Gastroesophageal sphincter (tissue), 3 donors: ENCODE measurements around the gene IQCC.

Experiments used
- EP300 ChIP-seq: sonication (generic); formaldehyde crosslinking; IDR thresholded peaks from one replicate; pipeline ENCODE4 v1.6.1; 2017; ENCODE audit warnings: antibody characterized with exemption, mild to moderate bottlenecking
- POLR2A ChIP-seq, 2 donors: fragments of 450-650 bp; IDR thresholded peaks; one replicate each; pipeline ENCODE4 v1.6.1; 2017; ENCODE audit warnings: antibody characterized with exemption in 2 of 2, mild to moderate bottlenecking in 2 of 2, moderate library complexity in 1 of 2
- POLR2AphosphoS5 ChIP-seq: sonication (generic); formaldehyde crosslinking; IDR thresholded peaks from one replicate; pipeline ENCODE4 v1.6.1; 2017; ENCODE audit warnings: antibody characterized with exemption
- TF ChIP-seq, protein P1 (sequence below), 4 experiments: fragments of 200-600 bp in 2 of 4; fragments of 450-650 bp in 2 of 4; sonication (generic) in 1 of 4; IDR thresholded peaks; one replicate each; pipeline ENCODE4 v1.5.1; 2017 to 2019; ENCODE audit warnings: antibody characterized with exemption in 4 of 4, mild to moderate bottlenecking in 2 of 4, moderate library complexity in 2 of 4

DNA sequence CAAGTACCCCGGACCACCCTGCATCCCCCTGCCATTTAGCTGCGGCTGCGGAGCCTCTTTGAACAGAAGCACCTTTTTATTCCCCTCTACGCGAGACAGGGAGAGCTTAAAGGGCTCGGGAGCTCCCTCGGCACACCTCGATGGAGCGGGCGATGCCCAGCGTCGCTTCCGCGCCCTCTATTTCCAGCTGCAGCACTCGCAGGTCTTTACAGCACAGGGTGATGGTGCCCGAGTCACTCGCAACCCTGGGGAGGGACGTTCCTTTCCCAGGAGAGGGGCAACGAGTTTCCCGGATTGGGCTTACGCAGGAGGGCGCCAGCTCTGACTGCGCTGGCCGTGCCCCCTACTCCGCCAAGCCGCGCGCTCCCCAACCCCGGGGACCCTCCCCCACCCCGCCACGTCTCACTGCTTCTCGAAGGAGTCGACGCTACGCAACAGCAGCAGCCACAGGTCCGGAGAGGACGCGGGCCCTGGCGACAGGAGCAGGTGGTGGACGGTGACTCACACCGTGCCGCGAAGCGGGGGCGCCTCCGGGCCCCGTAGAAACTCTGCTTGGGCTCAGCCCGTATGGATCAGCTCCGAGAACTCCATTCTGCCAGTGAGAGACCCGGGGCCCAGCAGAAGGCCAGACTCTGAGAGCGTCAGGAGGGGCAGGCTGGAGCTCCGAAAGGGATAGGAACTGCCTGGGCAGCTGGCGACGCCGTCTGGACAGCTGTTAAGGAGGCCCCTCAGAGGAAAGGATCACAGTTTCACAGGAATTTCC lies 35.7 kb downstream of the IQCC start:
- no peak for TF ChIP-seq POLR2A (IDR thresholded peaks at IDR 0.05)
- TF ChIP-seq, protein P1, sequence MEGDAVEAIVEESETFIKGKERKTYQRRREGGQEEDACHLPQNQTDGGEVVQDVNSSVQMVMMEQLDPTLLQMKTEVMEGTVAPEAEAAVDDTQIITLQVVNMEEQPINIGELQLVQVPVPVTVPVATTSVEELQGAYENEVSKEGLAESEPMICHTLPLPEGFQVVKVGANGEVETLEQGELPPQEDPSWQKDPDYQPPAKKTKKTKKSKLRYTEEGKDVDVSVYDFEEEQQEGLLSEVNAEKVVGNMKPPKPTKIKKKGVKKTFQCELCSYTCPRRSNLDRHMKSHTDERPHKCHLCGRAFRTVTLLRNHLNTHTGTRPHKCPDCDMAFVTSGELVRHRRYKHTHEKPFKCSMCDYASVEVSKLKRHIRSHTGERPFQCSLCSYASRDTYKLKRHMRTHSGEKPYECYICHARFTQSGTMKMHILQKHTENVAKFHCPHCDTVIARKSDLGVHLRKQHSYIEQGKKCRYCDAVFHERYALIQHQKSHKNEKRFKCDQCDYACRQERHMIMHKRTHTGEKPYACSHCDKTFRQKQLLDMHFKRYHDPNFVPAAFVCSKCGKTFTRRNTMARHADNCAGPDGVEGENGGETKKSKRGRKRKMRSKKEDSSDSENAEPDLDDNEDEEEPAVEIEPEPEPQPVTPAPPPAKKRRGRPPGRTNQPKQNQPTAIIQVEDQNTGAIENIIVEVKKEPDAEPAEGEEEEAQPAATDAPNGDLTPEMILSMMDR (IDR thresholded peaks at IDR 0.05): no peak
- TF ChIP-seq POLR2AphosphoS5: no peak
- no peak for TF ChIP-seq EP300
